RPMI8226 (cell line): ENCODE data around the gene RAB39A.
"Not testable (repeated sequence)": the region's sequence is repeated elsewhere in the genome, so short reads cannot be mapped to it uniquely, and the experiment has no call there.

ENCODE experiments used
- DNase-seq: peaks from one replicate; pipeline ENCODE4 v3.0.0-alpha.2; 2015

RAB39A gene, protein sequence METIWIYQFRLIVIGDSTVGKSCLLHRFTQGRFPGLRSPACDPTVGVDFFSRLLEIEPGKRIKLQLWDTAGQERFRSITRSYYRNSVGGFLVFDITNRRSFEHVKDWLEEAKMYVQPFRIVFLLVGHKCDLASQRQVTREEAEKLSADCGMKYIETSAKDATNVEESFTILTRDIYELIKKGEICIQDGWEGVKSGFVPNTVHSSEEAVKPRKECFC

DNA sequence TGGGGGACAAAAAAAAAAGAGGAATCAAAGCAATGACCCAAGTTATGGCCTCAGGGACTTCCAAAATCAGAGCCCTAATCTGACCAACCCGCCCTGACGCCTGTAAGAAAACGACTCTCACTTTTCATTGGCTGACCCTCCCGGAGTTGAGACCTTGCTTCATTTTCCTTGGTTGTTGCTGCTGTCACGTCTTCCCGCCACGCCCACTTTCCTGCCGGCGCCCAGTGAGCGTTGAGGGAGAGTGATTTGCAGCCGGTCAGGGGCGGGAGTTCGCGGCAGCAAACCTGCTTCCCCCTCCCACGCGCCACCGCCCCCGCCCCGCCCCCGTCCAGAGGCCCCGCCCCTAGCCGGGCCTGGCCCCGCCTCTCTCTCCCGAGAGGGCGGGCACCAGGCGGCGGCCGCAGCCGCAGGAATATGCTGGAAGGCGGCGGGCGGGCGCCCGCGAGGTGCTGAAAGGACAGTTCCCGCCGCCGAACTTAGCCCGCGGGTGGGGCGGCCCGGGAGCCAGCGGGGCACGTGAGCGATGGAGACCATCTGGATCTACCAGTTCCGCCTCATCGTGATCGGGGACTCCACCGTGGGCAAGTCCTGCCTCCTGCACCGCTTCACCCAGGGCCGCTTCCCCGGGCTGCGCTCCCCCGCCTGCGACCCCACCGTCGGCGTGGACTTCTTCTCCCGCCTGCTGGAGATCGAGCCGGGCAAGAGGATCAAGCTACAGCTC lies at the start of gene RAB39A:
Gene RAB39A, plus strand, starts transcription at position 403 of the 721 bp plus-strand sequence. Its CDS starts 121 bp downstream, at position 524.
- peak; percentile 96 for DNase-seq

DNA sequence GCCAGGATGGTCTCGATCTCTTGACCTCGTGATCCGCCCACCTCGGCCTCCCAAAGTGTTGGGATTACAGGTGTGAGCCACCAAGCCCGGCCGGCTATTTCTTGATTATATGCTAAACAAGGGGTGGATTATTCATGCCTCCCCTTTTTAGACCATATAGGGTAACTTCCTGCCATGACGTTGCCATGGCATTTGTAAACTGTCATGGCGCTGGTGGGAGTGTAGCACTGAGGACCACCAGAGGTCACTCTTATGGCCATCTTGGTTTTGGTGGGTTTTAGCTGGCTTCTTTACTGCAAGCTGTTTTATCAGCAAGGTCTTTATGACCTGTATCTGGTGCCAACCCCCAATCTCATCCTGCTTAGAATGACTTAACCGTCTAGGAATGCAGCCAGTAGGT lies 46.8 kb upstream of the RAB39A start:
- DNase-seq, result not testable (repeated sequence)

DNA sequence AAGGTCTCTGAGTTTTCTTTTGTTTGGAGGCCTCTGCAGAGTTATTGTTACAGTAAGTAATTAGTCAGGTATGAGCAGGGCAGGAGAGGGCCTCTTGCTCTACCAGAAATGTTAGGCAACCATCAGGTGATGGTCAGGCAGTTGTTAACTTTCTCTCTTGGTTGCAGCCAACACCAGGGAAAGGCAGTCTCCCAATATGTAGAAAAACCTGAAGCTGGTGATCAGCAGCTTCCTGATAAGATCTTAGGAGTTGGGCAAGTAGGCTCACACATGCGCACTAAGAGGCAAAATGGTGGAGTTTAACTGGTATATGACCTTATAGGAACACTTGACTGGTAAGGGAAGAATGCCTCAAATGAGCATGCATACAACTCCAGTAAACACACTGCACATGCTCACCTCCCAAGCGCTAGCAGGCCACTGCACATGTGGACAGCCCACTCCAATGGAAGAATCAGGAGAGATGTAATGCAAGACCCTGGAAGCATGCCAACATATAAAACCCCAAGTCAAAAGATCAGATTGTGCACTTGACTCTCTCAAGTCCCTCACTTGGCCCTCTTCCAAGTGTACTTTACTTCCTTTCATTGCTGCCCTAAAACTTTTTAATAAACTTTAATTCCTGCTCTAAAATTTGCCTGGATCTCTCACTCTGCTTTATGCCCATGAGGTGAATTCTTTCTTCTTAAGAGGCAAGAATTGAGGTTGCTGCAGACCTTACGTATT lies 46.0 kb upstream of the RAB39A start:
- DNase-seq, result no peak

DNA sequence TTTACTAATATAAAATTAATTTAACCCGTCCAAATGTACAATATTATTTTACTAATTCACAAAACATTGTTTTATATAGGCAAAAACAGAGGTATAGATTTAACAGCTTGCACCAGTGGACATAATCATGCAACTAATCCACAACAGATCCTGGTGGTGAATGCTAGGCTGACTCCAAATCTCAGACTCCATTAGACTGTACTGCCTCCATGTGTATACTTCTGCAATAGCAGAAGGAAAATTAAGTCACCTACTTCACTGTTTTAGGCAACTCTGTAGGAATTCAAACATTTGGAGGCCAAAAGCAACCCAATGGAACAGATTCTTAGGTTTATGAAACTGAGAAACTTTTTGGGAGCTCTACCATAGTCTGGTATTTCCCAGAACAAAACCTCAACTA lies 30.0 kb upstream of the RAB39A start:
- DNase-seq, result peak; percentile 33

DNA sequence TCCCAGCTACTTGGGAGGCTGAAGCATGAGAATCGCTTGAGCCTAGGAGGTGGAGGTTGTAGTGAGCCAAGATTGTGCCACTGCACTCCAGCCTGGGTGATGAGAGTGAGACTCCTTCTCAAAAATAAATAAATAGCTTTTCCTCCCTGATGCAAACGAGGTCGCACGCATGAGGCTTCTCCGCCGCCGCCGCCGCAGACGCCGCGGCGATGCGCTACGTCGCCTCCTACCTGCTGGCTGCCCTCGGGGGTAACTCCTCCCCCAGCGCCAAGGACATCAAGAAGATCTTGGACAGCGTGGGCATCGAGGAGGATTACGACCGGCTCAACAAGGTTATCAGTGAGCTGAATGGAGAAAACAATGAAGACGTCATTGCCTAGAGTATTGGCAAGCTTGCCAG lies 20.0 kb upstream of the RAB39A start:
- DNase-seq, result no peak

DNA sequence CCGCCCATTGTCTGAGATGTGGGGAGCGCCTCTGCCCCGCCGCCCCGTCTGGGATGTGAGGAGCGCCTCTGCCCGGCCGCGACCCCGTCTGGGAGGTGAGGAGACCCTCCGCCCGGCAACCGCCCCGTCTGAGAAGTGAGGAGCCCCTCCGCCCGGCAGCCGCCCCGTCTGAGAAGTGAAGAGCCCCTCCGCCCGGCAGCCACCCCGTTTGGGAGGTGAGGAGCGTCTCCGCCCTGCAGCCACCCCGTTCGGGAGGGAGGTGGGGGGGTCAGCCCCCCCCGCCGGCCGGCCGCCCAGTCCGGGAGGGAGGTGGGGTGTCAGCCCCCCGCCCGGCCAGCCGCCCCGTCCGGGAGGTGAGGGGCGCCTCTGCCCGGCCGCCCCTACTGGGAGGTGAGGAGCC lies 15.8 kb upstream of the RAB39A start:
- DNase-seq, result not testable (repeated sequence)

DNA sequence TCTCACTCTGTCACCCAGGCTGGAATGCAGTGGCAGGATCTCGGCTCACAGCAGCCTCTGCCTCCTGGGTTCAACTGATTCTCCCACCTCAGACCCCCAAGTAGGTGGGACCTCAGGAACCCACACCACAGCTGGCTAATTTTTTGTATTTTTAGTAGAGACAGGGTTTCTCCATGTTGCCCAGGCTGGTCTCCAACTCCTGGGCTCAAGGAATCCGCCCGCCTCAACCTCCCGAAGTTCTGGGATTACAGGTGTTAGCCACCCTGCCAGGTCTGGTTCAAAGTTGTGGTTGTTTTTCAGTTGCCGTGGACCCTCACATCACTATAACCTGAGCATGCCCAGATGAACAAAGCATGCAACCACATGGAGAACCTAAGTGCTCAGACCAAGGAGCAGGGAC lies 13.0 kb upstream of the RAB39A start:
- DNase-seq, result no peak

DNA sequence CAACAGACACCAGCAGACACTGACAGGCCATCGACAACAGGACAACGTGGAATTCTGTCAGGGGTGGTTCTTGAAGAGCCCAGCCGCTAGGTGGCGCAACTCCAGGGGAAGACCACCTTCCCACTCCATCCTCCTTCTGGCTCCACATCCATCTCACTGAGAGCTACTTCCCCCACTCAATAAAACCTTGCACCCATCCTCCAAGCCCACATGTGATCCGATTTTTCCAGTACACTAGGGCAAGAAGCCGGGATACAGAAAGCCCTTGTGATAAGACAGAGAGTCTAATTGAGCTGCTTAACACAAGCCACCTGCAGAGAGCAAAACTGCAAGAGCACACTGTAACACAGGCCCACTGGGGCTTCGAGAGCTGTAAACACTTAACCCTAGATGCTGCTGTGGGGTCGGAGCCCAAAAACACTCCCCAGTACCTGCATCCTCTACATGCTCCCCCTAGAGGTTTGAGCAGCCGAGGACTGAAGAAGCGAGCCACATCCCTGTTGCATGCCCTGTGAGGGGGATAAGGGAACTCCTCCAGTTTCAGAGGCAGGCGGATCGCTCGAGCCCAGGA lies 11.5 kb upstream of the RAB39A start:
- peak; percentile 33 for DNase-seq

DNA sequence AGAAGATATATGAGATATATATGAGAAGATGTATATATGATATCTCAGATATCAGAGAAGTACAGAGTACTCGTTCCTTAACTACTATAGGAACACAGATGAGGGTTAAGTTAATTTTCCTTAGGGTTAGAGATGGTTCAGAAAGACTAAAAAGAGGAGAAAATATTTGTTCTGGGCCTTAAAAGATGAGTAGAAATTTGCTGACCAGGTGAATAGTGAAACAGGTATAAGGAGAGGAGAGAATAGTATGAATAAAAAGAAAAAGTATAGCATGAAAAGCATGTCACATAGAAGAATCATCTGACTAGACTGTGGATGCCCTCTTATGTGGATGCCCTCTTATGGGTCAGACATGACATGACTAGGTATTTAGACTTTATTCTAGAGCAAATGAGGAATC lies 6.3 kb upstream of the RAB39A start:
- no peak for DNase-seq

DNA sequence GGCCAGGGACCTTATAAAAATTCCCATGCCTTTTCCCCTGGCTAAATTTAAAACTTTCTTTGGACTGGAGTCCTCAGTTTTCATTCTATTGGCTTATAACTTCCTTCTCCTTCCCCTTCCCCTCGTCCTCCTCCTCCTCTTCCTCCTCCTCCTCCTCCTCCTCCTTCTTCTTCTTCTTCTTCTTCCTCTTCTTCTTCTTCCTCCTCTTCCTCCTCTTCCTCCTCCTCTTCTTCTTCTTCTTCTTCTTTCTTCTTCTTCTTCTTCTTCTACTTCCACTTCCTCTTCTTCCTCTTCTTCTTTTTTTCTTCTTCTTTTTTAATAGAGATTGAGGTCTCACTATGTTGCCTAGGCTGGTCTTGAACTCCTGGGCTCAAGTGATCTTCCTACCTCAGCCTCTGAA lies 4.7 kb upstream of the RAB39A start:
- DNase-seq, result not testable (repeated sequence)

DNA sequence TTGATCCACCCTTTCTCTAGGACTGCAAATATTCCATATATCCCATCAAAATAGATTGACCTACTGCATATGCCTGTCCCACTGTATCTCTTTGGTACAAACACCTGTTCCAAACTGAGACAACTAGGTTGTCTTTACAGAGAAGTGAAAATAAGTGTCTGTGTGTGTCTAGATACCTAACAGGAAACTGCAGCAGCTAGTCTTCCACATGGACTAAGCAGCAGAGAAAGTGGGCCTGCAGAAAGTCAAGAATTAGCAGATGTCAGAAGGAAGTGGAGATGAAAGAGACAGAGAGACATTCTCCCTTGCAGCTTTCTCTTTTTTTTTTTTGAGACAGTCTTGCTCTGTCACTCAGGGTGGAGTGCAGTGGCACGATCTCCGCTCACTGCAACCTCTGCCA lies 3.9 kb upstream of the RAB39A start:
- DNase-seq, result peak; percentile 16

DNA sequence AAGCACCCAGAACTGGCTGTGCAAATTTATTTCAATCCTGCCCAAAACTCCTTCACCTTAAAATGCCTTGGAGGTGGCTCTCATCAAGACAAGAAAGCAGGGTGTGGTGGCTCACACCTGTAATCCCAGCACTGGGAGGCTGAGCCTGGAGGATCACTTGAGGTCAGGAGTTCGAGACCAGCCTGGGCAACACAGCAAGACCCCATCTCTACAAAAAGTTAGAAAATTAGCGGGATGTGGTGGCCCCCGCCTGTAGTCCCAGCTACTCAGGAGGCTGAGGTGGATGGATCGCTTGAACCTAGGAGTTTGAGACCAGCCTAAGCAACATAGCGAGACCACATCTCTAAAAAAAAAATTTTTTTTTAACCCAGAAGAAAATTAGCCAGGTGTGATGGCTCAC lies 689 bp upstream of the RAB39A start:
- no peak for DNase-seq

DNA sequence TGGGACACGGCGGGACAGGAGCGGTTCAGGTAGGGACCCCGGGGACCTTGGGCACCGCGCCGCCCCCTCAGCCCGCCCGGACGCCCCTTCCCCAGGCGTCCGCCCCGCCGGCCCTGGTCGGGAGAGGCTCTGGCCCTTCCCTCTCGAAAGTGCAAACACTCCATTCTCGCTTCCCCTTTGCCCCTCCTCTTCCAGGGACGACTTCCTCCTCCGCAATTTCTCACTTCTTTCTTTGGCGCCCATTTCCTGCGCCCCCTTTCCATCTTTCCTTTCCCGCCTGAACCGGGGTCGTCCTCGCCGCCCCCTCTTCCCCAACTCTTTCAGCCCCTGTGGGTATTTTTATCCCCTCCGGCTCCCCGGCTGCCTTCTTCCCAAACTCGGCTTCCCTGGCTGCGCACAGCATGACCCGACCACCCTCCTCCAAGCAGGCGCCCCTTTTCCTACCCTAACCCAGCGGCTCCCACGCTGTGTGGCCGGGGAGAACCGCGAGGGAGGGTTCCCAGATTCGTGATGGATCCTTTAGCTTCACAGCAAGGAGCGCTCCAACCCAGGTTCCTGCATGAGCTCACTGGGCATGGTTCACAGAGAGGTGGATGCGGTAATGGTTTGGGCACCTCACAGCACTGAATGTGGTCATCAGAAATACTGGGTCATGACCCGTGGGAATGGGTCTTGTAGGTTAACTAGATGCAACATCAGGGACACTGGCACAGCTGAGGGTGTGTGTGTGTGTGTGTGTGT lies 689 bp downstream of the RAB39A start:
- peak; percentile 23 for DNase-seq

DNA sequence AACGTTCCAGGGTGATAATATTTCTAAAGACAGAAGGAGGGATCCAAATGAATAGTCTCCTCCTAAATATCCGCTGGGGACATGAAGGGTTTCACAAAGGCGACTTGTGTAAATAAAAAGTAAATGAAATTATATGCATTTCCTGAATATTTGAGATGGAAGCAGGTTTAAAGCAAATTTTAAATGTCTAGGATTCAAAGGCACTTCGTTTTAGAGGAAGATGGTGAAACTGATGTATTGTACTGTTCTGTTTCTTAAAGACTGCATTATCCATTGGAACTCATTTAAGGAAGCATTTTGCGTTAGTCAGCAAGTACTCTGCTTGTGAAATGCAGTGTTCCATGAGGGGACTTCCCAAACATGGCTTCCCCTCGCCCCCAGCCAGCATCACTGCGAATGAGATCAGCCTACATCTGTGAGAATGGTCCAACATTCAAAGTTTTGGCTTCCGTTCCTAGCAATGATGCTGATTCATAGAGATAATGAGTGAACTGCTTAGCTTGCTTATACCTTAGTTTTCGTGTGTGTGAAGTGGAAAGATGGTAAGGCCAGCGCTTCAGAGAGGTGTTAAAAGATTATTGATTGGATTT lies 1.5 kb downstream of the RAB39A start:
- DNase-seq, result peak; percentile 17

DNA sequence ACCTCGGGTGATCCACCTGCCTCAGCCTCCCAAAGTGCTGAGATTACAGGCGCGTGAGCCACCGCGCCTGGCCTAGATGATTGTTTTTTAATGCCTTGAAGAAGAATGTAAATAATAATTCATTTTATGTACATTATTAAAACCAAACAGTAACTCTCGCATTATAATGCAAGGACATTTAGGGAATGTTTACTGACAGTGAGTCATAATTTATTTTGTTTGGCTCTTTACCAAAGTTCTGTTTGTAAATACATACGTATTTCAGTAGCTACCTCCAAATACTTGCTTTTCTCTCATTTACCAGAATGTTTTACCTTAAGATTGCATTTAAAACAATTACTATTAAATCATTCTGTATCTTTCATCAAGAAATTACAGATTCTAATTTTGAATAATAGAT lies 3.0 kb downstream of the RAB39A start:
- DNase-seq, result no peak

DNA sequence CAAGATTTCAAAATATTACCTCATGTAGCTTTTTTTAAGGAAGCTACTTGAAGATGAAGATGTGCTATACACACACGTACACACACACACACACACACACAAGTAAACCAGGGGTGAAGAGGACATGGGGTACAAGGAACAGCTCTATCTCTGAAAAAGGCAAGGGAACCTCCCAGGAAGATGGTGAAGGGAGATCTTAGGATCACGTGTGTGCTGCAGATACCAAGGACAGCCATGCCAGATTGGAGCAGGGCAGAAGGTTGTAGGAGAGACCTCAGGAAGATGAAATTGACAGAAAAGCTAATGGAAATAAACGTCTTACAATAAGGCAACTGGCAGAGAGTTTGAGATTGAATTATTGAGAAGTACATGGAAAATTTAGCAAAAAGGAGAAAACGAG lies 19.7 kb downstream of the RAB39A start:
- no peak for DNase-seq

DNA sequence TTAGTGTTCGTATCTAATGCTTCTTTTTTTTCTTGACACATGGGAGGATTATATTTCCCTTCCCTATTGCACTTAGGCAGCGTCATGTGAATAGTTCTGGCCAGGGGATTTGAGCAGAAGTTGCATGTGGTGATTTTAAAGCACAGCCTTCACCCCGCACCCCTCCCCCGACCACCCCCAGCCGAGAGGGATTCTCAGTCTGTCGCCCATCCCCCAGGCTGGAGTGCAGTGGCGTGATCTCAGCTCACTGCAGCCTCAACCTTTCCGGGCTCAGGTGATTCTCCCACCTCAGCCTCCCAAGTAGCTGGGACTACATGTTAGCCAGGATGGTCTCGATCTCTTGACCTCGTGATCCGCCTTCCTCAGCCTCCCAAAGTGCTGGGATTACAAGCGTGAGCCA lies 20.1 kb downstream of the RAB39A start:
- DNase-seq, result not testable (repeated sequence)

DNA sequence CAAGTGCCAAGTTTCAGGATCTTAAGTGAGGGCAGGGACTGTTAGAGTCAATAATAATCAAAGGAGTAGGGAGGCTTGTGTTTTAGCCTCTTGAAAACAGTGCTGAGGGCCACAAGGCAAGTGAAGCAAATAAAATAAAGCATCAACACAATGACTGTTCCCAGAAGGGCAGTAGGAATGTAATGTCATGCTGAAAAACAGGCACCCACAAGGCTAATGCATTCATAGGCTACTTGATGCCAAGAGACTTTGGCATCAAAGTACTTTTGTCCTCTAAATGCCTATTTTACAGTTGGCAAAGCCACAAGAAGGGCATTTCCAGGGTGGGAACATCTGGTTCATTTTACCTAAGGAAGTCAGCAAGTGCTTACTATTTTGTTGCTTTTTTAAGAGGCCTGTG lies 22.9 kb downstream of the RAB39A start:
- DNase-seq, result no peak

DNA sequence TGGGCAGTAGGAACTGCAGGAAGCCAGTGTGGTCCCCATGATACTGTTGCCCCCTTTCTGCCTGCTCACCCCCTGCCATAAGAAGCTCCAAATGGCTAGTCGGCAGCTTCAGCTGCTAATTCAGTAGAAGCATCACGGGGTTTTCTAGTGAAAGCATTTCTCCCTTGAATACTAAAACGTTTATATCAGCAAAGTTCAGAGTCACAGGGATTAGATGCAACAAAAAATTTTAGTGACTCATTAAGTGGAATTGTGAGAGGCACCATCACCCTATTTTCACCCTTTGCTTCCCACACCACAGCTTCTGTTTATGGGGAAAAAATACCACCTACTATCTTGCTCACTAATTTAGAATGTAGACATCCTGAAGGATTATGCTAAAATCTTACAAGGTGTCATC lies 25.2 kb downstream of the RAB39A start:
- no peak for DNase-seq

DNA sequence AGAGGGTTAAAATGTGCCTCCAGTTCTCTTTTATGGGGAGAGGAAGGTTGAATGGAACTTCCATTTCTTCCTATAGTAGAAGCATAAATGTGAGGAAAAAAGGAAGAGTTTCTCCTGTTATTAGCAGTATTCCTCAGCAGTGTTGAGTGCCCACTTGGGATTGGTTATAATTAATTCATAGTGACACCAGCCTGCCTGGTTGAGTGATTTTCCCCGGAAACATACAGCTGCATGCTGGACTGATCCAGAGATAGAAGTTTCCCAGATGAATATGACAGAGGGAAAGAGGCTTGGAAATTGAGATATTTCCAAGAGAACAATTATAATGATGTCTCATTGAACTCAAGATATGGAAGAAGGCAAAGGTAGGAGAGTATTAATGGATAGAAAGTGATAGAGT lies 28.3 kb downstream of the RAB39A start:
- no peak for DNase-seq

DNA sequence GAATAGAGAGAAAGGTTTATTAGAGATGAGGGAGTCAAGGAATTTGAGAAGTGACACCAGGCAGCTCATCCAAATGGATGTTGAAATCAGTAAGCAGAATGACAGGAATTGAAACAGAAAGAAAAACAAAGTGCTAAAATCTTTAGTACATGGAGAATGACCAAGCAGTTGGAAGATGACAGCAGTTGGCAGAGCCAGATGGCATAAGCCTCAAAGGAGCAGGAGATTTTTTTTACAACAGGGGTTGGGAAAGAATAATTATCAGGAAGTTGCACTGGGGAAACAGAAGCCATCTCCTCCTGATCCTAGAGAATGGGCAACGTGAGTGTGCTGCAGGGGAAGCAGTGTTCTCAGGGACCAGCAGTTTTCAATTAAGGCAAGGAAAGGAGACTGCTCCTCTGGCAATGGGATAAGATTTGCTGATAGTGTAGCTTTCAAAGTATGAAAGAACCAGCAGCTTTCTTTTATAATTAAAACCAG lies 28.9 kb downstream of the RAB39A start:
- no peak for DNase-seq

DNA sequence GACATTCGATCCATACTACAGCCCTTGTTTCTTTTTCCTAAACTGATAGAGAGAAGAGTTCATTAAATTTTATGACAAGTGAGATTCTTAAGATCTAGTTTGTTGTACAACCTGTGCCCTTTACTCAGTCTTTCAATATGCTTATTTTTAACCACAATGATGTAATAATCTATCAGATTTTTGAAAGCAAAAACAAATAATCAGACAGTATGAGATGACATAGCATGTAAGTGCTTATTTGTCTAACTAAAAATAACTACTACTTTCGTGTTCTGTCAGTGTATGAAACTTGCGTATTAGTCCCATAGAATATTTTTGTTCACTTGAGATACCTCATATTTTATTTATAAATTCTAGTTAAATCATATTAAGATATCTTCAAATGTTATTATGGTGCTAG lies 33.2 kb downstream of the RAB39A start:
- DNase-seq, result no peak

DNA sequence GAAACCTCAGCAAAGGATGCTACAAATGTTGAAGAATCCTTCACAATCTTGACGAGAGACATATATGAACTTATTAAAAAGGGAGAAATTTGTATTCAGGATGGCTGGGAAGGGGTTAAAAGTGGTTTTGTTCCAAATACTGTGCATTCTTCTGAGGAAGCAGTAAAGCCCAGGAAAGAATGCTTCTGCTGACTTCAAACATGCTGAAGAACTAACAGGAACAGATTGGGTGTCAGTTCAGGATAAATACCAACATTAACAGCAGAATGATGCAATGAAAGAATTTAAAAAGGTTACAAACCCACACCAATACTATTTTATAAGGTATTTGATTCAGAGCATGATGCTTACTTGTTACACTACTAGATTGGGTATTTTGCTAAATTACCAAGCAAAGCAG lies 33.9 kb downstream of the RAB39A start:
- DNase-seq, result no peak
